ENCODE measurements around the gene CAPN12. TPM values are rescaled to one million over a fixed set of nuclear protein-coding genes. Genes with fewer than 3 reads are reported as not detected.

CAPN12 gene
- total and polyA plus RNA-seq, 4 donors = 2.0 to 17.8 (median 6.0) TPM

DNA sequence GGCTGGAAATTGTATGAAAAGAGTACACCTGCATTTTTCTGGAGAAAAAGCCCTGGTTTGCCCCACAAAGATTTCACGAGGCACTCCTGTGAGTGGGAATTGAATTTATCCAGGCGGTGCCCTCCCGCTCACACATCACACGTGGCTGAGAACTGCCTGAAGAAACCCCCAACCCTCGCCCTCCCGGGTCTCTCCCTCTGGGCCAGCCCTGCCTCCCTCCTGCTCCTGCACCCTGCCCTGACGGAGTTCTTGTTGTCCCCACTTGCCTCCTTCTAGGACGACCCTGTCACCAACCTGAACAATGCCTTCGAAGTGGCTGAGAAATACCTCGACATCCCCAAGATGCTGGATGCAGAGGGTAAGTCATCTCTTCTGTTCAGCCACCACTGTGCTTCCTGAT, 35.2 kb downstream of the CAPN12 start:
- peak overlapping the region; percentile 38 to 40 for H3K27ac ChIP-seq (ENCODE audit: low read depth in 1 of 2, low read length in 1 of 2)
- H3K4me3 ChIP-seq = no peak overlapping the region
- peaks cover 2 to 93% (median 42%) of the 10 kb centered on the region in 4 donors for H3K36me3 ChIP-seq (ENCODE audit: control insufficient read depth in 4 of 4, insufficient read depth in 4 of 4, low read length in 4 of 4)
- ATAC-seq (ENCODE audit: insufficient read depth, low FRiP score) (no peak), DNase-seq (no peak)
- peaks cover 0 to 40% (median 27%) of the 10 kb centered on the region in 5 donors for H3K4me1 ChIP-seq (ENCODE audit: control insufficient read depth in 5 of 5, insufficient read depth in 5 of 5, low read length in 5 of 5)
- H3K9ac ChIP-seq (ENCODE audit: insufficient read depth in 1 of 2, low read length in 2 of 2) = no peak overlapping the region
- WGBS, 2 donors = 90 to 95% methylated on average over 10 of the region's 10 CpGs
- H3K9me3 ChIP-seq (ENCODE audit: control insufficient read depth in 4 of 4, insufficient read depth in 3 of 4, low read length in 3 of 4) = no peaks in the 10 kb centered on the region
- TF ChIP-seq CTCF (IDR thresholded peaks at IDR 0.05; ENCODE audit: control extremely low read depth, extremely low read depth) = no peak
- no peaks in the 10 kb centered on the region for H3K27me3 ChIP-seq (ENCODE audit: control insufficient read depth in 3 of 3, insufficient read depth in 3 of 3, low read length in 2 of 3)

GRCh38 chr19:38708413-38709024, 35.8 kb downstream of the CAPN12 start:
- no peak for DNase-seq
- H3K9ac ChIP-seq (ENCODE audit: insufficient read depth in 1 of 2, low read length in 2 of 2) = no peak overlapping the region
- H3K9me3 ChIP-seq (ENCODE audit: control insufficient read depth in 4 of 4, insufficient read depth in 3 of 4, low read length in 3 of 4) = no peaks in the 10 kb centered on the region
- H3K36me3 ChIP-seq (ENCODE audit: control insufficient read depth in 4 of 4, insufficient read depth in 4 of 4, low read length in 4 of 4) = peaks cover 2 to 93% (median 45%) of the 10 kb centered on the region in 4 donors
- WGBS, 2 donors = 69 to 89% methylated on average over 10 of the region's 10 CpGs
- no peak overlapping the region for H3K4me3 ChIP-seq
- no peak for TF ChIP-seq CTCF (IDR thresholded peaks at IDR 0.05; ENCODE audit: control extremely low read depth, extremely low read depth)
- peaks cover 0 to 39% (median 22%) of the 10 kb centered on the region in 5 donors for H3K4me1 ChIP-seq (ENCODE audit: control insufficient read depth in 5 of 5, insufficient read depth in 5 of 5, low read length in 5 of 5)
- peak overlapping the region; percentile 14 to 75 for H3K27ac ChIP-seq (ENCODE audit: low read depth in 1 of 2, low read length in 1 of 2)
- no peak for ATAC-seq (ENCODE audit: insufficient read depth, low FRiP score)
- H3K27me3 ChIP-seq (ENCODE audit: control insufficient read depth in 3 of 3, insufficient read depth in 3 of 3, low read length in 2 of 3) = no peaks in the 10 kb centered on the region

DNA sequence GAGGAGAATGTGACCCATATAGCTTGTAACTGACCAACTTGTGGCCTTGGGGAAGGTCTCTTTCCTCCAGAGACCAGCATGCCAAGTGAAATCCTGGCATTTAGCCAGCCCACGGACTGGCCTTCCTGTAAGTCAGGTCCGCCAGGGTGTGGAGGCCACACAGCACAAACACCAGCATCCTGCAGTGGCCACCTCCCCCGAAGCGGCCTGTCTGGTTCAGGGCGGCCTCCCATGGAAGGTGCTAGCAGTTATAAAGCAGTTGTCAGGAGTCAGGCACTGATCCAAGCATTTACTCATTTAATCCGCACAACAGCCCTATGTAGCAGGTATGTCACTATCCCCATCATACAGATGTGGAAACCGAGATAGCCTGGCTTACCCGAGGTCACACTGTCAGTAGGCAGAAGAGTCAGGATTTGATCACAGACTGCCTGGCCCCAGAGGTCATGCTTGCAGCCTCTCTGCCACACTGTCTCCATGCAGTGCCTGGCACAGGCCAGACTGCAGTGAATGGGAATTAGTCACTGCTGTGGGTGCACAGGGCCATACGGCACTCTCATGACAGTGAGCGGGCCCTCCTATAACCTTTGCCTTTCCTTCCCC, 36.7 kb downstream of the CAPN12 start:
- H3K9ac ChIP-seq (ENCODE audit: insufficient read depth in 1 of 2, low read length in 2 of 2) = no peak overlapping the region

More for the DNA sequence above, 36.7 kb downstream of the CAPN12 start:
- ATAC-seq (ENCODE audit: insufficient read depth, low FRiP score) = no peak
- peak overlapping the region; percentile 25 to 75 for H3K27ac ChIP-seq (ENCODE audit: low read depth in 1 of 2, low read length in 1 of 2)
- peaks cover 0 to 41% (median 12%) of the 10 kb centered on the region in 5 donors for H3K4me1 ChIP-seq (ENCODE audit: control insufficient read depth in 5 of 5, insufficient read depth in 5 of 5, low read length in 5 of 5)
- peaks cover 2 to 92% (median 49%) of the 10 kb centered on the region in 4 donors for H3K36me3 ChIP-seq (ENCODE audit: control insufficient read depth in 4 of 4, insufficient read depth in 4 of 4, low read length in 4 of 4)
- peak; percentile 43 to 74 (median 53) for DNase-seq
- WGBS, 2 donors = 56 to 73% methylated on average over 10 of the region's 10 CpGs
- no peaks in the 10 kb centered on the region for H3K27me3 ChIP-seq (ENCODE audit: control insufficient read depth in 3 of 3, insufficient read depth in 3 of 3, low read length in 2 of 3)
- no peak for TF ChIP-seq CTCF (IDR thresholded peaks at IDR 0.05; ENCODE audit: control extremely low read depth, extremely low read depth)
- H3K4me3 ChIP-seq = no peak overlapping the region
- no peaks in the 10 kb centered on the region for H3K9me3 ChIP-seq (ENCODE audit: control insufficient read depth in 4 of 4, insufficient read depth in 3 of 4, low read length in 3 of 4)

Measured in lung (tissue), 12 donors.